Stimulated activated CD4-positive, alpha-beta T cell treated with anti-CD3 and anti-CD28 coated beads, TNF-alpha, amount 100 ng/mL, for 1 hour (primary cell): ENCODE measurements around the gene RASA4B.

ENCODE experiments used
- DNase-seq, 3 donors: peaks; one replicate each; pipeline ENCODE4 v3.0.0-alpha.2; 2020; ENCODE audit warnings: low read depth in 3 of 3, low spot score in 1 of 3

The RASA4B gene

GRCh38 chr7:102454468-102454867, 63.1 kb downstream of the RASA4B start:
- no peak for DNase-seq

GRCh38 chr7:102453319-102453718, 64.3 kb downstream of the RASA4B start:
- DNase-seq, result no peak

- no peak for DNase-seq
Observed at GRCh38 chr7:102452451-102452850, 65.1 kb downstream of the RASA4B start.

- DNase-seq, result no peak
Observed at GRCh38 chr7:102451371-102452054, 66.1 kb downstream of the RASA4B start.

GRCh38 chr7:102450242-102450641, 67.3 kb downstream of the RASA4B start:
- peak in 1 of 3 donors; percentile 22 for DNase-seq

GRCh38 chr7:102449136-102449535, 68.4 kb downstream of the RASA4B start:
- DNase-seq, result no peak

- no peak for DNase-seq
Observed at GRCh38 chr7:102447311-102447710, 70.3 kb downstream of the RASA4B start.

- no peak for DNase-seq
Observed at GRCh38 chr7:102446387-102447156, 71.0 kb downstream of the RASA4B start.

- no peak for DNase-seq
Observed at GRCh38 chr7:102445674-102446071, 71.9 kb downstream of the RASA4B start.

- DNase-seq, result no peak
Observed at GRCh38 chr7:102444961-102445673, 72.5 kb downstream of the RASA4B start.

GRCh38 chr7:102439963-102440795, 77.4 kb downstream of the RASA4B start:
- no peak for DNase-seq

- DNase-seq, result no peak
Observed at GRCh38 chr7:102436118-102436517, 81.5 kb downstream of the RASA4B start.

- DNase-seq, result no peak
Observed at GRCh38 chr7:102434039-102434486, 83.5 kb downstream of the RASA4B start.

GRCh38 chr7:102433219-102434038, 84.1 kb downstream of the RASA4B start, which contains the start of gene ORAI2:
ORAI2 (plus strand) TSS chr7:102433575; CDS start chr7:102438957, 5,382 bp downstream.
- DNase-seq, result peak; percentile 75 to 87 (median 83)
